HG03045 (cell line): ENCODE measurements around the gene MYH15.

Experiments
- ATAC-seq: cut with Tn5 transposase; IDR thresholded peaks from one replicate; pipeline ENCODE4 v1.9.1; 2021; ENCODE audit warnings: mild to moderate bottlenecking, moderate library complexity; ENCODE audit not compliant: unreplicated experiment

The MYH15 gene

GRCh38 chr3:108420926-108421325 is 89.5 kb downstream of the MYH15 start:
- no peak for ATAC-seq

GRCh38 chr3:108416111-108416869 is 94.1 kb downstream of the MYH15 start:
- ATAC-seq: no peak

GRCh38 chr3:108415661-108416060 is 94.7 kb downstream of the MYH15 start:
- ATAC-seq: no peak

- no peak for ATAC-seq
These were observed 96.4 kb downstream of the MYH15 start for GRCh38 chr3:108414007-108414406.

- ATAC-seq: no peak
These were observed 98.2 kb downstream of the MYH15 start for GRCh38 chr3:108412121-108412750.

- no peak for ATAC-seq
These were observed 99.8 kb downstream of the MYH15 start for GRCh38 chr3:108410531-108410984.

DNA sequence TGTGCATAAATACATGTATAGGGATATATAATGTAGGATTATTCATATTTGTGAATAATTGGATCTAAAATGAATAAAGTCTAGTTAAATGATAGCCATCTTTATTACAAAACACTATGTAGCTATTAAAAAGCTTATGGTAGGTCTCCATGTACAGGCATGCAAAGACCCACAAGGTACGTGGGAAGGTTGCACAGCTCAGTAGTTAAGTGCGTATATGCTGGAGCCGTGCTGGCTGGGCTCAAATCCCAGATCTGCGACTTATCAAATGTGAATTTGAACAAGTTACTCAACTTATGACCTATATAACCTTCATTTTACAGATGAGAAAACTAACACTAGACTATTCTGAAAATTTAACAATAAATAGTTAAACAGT is 100.6 kb downstream of the MYH15 start:
- no peak for ATAC-seq

DNA sequence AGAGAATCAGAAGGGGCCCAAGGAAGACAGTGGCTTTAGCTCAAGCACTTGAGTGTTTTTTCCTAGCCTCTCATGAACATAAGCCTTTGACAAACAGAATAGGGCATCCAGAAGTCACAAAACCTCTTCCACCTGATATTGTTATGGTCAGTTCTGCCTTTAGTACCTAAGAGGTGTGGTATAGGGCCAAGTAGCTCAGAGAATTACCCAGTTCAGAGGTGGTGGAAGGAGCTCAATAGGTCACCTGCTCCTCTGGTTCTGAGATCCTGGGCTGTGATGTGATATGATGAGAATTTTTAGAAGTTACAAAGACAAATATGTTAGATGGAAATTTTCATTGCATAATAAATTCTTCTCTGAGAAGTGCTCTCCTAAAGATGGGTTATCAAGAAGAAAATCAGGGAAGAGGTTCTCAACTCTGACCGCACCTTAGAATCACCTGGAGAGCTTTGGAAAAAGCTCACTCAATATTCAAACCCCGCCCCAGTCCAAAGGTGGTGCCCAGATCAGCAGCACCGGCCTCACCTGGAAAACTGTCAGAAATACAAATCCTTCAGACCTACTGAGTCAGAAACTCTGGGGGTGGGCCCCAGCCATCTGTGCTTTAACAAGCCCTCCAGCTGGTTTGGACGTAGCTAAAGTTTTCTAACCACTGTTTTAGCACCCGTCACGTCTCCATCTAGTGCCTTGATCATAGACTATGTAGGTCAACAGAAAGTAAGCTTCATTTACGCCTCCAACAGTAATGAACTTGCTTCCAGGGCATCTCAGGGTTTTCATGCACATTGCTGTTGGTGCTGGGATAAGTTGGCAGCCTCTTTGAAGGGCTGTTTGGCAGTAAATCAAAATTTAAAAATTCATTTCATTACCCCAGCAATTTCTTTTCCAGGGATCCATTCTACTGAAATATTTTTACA is 101.3 kb downstream of the MYH15 start:
- ATAC-seq: no peak

- ATAC-seq: no peak
These were observed 102.5 kb downstream of the MYH15 start for GRCh38 chr3:108407886-108408285.

GRCh38 chr3:108406661-108407206 is 103.7 kb downstream of the MYH15 start:
- peak; percentile 74 for ATAC-seq

DNA sequence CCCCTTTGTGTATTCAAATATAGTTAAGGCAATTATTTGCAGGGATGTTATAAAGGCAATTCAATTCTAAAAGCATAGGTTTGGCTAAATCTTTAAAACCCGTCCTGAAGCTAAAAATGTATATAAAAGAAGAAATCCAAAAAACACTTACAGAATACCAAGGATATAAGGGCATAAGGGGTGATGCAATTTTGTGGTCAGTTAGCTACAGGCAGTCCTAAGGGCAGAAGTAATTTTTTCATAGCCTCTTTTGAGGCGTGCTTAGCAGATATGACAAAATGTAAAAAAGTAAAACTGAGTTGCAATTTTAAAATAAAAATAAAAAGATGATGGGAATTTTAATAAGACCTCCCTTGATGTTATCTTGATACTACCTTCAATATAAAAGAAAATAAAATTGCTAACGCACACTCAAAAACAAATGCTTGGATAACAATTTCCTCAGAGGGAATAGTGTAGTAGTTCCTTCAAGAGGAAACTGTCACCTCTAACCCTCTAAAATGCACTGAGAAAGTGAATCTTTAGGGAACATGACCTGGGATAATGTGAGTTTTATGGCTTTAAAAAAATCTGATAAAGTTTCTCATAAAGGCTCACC is 104.2 kb downstream of the MYH15 start:
- ATAC-seq: no peak

DNA sequence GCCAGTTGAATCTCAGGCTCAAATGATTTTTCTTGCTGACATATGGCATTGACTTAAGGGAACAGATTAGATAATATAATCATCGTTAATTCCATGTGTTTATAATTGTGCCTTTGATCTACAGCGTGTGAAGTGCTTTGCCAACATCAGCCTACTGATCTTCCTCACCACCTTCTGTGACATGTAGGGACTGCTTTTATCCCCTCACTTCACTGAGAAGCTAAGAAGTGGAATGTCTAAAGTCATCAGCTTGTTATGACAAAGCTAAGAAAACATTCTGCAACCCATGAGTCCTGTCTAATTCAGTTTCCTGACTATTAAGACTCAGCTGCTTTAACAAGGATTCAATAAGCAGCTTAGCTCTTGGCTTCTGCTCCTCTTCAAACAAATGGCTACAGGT is 106.0 kb downstream of the MYH15 start:
- no peak for ATAC-seq

DNA sequence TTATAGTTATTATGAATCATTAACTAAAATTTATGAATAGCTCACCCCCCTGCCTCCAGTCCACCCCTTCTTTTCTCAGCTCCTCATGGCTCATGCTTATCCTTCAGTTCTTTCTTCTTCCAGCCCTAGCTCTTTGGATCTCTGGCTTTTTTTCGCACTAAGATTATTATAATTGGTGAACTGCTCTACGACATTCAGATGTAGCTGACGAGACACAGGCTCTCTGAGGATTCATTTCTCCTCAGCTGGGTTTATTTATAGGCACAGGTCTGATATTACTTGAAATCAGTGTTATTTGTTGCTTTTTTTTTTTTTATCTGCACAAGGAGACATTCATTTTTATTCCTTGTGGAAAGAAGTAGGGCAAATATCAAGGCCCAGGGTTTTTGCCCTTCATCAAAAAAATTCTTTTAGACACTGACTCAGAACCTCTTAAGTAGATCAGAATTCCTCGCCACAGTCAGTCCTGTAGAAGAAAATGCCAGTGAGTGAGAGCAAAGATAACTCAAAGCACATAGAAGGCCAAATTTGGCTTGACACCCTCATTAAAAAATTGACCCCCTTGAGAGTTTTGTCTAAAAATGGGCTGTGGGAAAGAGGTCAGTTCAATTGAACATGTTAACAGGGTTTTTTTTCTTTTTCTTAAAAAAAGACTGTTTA is 106.6 kb downstream of the MYH15 start:
- ATAC-seq: no peak

- no peak for ATAC-seq
These were observed 107.2 kb downstream of the MYH15 start for GRCh38 chr3:108403198-108403597.

- no peak for ATAC-seq
These were observed 108.6 kb downstream of the MYH15 start for GRCh38 chr3:108401836-108402235.

- ATAC-seq: no peak
These were observed 111.9 kb downstream of the MYH15 start for GRCh38 chr3:108398510-108398909.

DNA sequence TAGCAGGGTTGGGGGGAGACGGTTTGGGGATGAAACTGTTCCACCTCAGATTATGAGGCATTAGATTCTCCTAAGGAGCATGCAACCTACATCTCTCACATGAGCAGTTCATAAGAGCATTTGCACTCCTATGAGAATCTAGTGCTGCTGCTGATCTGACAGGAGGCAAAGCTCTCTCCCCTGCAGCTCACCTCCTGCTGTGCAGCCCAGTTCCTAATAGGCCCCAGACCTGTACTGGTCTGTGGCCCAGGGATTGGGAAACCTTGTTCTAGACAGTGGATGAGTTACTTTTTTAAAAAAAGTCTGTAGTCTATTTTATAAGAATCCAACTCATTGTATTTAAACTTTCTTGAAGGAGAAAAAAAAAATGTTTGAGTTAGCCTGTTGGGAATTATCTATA is 114.1 kb downstream of the MYH15 start:
- no peak for ATAC-seq

GRCh38 chr3:108394563-108394962 is 115.8 kb downstream of the MYH15 start:
- no peak for ATAC-seq

DNA sequence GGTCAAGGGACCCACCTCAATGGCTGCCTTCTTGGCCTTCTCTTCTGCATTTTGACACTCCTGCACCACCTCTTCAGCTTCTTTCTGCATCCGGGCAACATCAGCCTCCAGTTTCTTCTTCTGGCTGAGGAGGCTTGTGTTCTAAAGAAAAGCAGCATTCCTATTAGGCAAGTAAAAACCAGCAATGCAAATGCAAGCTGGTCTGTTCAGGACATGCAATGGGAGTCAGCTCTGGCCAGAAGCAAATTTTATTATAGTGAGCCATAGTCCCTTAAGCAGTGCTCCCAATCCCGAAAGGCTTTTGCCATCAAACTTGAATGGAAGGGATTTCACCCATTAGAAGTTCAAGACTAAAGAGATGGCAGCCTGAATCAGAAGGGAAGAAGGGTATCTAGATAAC is 116.4 kb downstream of the MYH15 start:
- ATAC-seq: no peak

DNA sequence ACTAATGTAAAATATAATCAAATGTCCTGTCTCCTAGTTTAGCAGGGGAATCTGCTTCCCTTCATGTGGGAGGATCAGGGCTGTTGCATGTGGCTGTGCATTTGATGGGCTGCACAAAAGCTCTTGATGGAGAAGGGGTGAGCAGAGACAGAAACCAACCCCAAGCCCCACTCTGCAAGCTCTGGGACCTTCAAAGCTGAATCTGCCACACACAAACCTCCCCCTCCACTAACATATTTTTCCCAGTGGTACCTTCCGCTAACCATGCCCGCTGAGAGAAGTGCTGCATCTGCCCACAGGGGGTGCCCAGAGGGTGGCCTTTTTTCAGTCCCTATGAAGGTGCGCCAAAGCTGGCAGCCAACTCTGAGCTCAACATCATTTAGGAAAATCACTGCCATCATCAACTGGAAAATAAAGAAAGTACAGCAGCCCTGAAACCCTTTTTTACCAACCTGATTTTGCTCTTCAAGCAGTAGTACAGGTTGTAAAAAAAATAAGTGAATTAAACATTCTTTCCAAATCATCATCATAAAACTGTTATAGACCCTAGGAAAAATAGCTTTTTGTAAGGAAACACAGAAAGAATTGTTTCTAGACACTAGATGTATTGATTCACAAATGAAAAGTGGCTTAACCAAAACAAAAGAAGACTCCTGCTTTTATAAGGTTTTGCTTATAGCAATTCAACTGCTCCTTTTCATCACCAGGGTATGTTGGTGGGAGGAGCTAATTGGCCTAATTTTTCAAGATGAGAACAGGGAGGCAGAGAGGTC is 117.1 kb downstream of the MYH15 start:
- ATAC-seq: no peak
